HG03097 (cell line): ENCODE results near the gene NEDD8.
"Not testable (repeated sequence)": the region's sequence is repeated elsewhere in the genome, so short reads cannot be mapped to it uniquely, and the experiment has no call there.

Source experiments
- ATAC-seq: cut with Tn5 transposase; IDR thresholded peaks from one replicate; pipeline ENCODE4 v1.9.1; 2021; ENCODE audit not compliant: unreplicated experiment, low FRiP score

NEDD8 gene

DNA sequence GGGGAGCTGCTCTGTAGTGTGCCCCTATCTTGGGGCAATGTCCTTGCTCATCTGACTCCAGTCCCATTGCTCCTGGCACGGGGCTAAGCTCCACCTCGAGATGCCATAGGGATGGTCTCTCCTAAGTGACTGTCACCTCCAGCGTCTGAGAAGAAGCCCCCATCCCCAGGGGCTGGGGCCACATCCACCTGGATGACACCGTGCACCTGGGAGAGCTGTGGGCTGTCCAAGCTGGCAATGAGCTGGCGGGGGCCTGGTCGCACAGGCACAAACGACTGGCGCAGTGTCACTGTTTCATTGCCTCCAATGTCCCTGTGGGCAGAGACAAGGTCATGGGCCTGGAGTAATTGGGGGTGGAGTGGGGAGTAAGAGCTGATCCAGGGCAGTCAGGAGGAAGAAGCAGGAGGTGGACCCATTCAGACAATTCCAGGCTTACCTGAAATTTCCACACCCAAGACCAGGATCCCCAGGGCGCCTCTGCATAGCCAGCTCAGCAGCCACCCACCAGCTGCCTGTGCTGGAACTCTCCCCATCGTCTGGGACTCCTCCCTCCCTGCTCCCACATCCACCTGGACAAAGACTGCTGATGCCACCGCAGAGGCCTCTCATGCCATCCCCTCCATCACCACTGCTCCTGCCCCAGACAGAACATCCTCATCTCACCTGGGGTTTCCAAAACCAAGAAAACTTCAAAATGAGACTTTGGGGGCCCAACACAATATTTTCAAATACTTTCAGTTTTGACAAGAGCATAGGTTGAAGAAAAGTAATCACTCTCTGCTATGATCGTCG, 17.3 kb upstream of the NEDD8 start:
- ATAC-seq: no peak

DNA sequence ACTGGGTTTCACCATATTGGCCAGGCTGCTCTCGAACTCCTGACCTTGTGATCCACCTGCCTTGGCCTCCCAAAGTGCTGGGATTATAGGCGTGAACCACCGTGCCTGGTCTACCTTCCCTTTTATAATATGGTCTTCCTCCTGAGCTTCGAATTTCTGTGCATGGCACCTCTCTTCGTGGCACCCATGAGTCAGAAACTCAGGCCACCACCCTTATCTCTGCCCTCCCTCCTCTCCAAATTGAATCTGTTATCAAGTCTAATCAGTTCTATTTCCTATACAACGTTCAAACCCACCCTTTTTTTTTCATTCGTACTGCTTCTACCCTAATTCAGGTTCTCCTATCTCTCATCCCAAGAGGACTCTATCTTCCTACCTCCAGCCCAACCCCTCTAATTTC, 15.3 kb upstream of the NEDD8 start:
- ATAC-seq: no peak

DNA sequence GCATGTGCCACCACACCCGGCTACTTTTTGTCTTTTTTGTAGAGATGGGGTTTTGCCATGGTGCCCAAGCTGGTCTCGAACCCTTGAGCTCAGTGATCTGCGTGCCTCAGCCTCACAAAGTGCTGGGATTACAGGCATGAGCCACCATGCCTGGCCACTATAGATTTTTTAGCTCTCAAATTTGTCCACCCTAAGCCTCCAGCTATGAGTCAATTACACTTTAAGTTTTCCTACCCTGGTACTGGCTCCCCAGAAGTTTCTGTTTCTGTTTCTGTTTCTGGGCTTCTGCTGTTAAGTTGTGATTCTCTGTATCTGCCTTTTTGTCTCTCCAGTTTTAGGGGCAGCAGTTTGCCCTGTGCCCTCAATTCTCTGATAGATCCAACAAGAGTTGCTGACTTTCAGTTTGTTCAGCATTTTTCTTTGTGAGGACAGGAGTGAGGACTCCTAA, 14.6 kb upstream of the NEDD8 start:
- ATAC-seq: no peak

DNA sequence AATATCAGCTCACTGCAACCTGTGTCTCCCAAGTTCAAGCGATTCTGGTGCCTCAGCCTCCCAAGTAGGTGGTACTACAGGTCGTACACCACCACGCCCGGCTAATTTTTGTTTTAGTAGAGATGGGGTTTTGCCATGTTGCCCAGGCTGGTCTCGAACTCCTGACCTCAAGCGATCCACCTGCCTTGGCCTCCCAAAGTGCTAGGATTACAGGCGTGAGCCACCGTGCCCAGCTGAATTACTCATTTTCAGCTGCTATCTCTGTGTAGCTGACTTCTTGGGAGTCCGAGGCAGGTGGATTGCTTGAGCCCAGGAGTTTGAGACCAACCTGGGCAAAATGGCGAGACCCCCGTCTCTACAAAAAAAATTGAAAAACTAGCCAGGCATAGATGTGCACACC, 13.2 kb upstream of the NEDD8 start:
- ATAC-seq: not testable (repeated sequence)

DNA sequence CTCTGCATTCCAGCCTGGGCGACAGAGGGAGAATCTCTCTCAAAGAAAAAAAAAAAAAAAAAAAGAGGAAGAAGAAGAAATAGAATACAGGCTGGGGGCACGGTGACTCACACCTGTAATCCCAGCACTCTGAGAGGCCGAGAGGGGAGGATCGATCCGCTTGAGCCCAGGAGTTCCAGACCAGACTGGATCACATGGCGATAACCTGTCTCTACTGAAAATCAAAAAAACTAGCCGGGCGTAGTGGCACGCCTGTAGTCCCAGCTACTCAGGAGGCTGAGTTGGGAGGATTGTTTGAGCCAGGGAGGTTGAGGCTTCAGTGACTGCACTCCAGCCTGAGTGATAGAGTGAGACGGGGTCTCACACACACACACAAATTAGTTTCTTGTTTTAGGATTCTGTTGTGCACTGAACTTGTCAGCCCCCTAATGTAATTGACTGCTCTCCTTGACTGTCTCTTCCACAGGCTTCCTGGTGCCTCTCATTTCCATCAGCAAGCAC, 11.2 kb upstream of the NEDD8 start:
- ATAC-seq: no peak

DNA sequence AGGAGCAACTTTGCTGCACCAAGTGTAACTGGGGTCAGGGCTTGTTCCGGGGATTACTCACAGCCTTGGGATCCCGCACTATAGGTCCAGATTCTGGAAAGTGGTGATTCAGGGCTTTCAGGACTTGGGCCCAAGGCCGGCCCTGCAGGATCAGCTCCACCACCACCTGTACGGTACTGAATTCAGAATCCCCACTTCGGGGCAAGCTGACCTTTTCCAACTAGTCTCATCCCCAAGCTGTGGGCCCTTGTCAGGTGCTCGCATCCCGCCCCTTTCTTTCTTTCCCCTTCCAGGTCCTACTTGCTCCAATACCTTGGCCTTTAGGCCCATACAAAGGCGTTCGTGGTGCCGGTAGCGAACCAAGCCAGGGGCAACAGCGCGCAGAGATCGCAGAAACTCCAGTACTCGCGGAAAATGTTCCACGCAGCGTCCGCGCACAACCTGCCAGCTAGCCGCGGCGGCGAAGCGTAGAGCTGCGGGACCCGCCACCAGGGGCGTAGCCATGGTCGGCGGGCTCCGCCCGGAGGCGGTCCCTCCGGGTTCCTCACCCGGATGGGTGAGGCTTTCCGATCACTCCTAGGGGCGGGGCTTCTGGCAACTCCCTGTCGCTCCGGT, 9.8 kb upstream of the NEDD8 start:
- peak; percentile 81 for ATAC-seq

DNA sequence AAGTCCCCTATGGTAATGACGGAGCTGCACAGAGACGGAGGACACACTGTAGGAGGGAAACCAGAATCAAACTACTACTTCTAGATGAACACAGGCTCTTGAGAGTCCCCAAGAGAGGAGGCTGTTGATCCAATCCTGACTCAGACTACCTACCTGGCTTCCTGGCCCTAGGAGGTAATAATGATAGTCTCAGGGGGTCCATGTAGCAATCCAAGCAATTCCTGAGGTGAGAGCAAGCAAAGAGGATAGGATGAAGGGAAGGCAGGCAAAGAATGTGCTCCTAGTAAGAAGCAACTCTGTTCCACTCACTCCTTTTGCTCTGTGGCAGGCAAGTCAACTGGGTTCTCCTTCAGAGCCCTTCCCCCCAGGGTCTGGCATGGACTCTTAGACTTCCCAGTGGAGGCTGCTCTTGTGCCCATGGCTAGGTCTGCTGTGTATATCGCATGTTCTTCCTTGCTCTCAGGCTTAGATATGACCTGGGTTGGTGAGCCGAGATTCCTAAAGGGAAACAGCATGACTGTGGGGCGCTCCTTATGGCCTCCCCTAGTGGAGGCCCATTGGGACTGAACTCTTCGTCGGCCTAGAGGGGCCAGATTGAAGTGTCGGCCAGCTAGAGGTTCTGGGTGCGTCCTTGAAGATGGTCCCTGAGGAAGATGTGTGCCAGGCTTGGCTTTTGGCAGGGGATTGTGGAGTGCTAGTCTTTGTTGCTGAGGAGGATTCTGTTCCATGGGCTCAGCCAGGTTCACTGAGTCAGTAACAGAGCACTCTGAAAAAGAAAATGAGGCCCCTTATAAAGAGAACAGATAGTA, 8.1 kb upstream of the NEDD8 start:
- no peak for ATAC-seq

DNA sequence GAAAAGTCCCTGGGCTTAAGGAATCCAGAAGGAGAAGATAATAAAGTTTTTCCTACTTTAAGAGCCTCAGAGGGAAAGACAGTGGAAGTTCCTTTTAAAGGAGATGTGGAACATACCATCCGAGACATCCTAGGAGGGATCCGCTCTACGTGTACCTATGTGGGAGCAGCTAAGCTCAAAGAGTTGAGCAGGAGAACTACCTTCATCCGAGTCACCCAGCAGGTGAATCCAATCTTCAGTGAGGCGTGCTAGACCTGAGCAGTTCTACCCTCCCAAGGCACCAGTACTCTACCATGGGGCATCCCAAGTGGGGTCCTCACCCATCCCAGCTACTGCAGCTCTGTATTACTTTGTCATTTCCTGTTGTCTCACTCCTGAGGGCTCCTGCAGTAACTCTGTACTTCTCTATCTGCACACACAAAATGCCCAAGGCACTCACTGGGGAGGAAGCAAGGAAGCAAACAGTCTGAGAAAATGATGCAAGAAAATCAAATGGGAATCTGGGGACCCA, 6.4 kb upstream of the NEDD8 start:
- ATAC-seq: no peak

DNA sequence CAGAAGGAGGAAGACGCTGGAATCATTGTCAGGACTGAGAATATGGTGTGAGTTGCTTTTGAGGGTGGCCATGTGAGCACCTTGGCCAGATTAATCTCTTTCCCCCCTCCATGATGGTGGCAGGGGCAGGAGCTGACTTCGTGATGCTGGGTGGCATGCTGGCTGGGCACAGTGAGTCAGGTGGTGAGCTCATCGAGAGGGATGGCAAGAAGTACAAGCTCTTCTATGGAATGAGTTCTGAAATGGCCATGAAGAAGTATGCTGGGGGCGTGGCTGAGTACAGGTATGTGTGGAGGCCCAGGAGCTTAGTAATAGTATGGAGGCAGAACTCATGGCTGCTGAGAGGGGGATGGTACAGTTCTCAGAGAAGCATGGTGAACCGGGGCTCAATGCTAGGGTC, 6.0 kb upstream of the NEDD8 start:
- no peak for ATAC-seq

DNA sequence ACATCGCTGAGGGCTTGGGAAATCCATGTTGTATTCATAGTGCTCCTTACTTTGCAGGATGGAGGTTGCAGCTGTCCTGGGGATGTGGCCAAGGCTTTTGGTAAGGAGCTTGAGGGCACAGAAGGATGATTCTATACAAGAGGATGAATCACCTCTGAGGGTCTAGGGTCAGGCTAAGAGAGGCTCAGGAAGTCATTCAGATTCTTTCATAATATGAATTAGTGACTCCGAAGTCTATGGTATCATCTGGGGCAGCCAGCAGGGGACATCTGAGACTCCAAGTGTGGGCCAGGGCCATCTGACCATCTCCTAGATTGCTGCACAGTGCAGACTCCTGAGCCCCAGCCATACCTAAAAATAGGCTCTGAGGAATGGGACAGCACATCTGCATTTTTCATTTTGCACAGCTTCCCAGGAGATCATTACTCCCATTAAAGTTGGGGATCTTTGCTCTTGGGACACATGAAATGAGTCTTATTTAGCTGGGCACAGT, 5.3 kb upstream of the NEDD8 start:
- no peak for ATAC-seq

DNA sequence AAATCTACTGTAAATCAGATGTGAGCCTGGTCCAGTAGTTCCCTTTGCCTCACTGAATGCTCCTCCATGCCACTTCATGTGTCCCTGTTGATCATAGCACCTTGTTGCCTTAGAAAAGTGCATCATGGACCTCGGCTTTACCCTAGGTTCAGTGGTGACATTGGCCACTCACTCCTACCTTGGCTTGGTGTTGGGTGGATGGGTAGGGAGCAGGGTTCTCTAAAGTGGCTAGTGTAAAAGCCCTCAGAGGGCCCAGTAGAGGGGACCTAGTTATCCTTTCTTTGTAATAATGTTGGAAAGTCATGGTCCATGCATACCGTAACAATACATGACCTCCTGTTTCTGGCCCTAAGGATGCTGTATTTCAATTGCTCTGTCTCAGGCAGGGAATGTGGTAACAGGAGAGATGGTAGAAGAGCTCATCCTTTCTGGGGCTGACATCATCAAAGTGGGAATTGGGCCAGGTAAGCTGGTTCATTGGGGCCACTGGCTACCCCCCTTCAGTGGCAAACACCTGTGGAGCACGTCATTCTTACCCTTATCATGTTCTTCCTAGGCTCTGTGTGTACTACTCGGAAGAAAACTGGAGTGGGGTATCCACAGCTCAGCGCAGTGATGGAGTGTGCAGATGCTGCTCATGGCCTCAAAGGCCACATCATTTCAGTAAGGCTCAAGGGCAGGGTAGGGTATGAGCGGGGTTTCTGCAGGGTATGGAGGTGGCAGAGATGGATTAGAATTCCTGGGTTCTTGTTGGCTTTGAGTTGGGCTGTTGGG, 4.7 kb upstream of the NEDD8 start:
- ATAC-seq: no peak

DNA sequence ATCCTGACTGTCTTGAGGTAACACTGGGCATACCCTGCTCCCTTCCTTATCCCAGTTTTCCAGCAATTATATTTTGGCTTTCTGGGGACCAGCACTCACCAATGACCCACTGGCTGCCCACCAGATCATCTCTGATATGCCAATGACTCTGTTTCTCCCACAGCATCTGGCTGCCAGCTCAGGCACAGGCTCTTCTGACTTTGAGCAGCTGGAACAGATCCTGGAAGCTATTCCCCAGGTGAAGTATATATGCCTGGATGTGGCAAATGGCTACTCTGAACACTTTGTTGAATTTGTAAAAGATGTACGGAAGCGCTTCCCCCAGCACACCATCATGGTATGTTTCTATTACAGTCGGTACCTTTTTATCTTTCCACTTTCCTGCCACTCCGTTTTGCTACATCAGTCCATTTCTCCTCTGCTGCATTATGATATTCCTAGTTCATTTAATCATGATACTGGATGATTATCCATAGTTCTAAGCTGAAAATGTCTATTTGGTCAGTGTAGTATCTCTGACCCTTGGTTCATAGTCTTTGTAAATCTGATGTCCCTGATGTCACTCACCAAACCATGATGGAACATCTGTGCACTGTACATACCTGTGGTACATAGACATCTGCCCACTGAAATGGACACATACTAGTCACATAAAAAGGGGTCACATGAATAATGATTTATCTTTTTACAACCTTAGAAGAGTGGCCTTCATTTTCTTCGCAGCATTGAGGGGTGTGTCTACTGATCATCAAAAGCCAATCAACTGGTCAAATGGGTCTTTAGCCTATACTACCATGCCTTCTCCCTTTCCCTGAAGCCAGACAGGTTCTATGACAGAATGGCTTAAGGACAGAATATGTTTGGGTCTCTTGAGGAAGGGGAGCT, 3.9 kb upstream of the NEDD8 start:
- no peak for ATAC-seq

DNA sequence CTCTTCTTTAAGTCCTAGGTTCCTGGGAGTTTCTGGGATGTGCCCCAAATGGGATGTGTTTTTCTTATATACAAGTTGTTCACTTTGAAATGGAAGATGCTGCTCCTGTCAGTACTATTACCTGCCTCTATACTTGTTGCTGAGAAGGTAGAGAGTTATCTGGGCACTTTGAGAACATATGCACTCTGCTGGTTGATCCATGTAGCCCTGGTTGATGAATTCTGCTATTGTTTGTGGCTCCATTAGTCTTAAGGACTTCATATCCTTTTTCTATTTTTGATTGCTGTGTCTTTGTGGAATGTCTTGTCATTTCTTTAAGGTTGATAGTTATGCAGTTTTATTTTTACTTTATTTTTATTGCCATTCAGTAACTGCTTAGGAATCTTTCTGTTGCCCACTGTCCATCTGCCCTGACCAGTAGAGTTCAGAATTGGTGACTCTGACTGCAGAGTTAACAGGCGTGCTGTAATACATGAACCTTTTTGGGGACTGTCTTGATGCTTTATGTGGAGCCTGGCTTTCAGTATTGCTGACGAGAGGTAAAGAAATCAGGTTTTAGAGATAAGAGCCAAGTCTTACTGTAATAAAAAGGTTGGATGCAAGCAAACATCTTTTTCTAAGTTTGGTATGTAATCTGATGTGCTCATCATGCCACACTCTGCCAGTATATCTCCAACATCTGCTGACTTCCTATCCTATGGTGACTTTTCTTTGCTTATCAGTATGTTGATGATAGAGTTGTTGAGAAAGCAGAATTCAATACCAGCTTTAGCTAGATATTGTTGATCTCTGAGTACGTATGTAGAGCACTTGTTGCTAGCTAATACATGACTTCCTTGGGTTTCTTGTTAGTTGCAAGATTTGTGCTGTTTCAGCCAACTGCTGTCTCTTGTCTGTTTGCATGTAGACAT, 2.2 kb upstream of the NEDD8 start:
- no peak for ATAC-seq

DNA sequence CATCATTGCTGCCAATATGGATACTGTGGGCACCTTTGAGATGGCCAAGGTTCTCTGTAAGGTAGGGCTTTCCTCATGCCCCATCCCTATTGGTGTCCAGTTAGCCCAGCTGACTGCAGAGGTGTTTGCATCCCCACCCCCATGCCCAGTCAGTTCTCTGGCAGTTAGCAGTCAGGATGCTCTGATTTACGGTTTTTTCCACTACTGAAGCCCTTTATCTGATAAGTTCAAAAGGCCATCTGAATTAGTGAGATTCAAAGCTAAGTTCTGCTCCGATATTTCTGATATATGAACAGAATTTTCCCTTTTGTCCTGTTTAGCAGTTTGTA, 1.3 kb upstream of the NEDD8 start:
- ATAC-seq: no peak

DNA sequence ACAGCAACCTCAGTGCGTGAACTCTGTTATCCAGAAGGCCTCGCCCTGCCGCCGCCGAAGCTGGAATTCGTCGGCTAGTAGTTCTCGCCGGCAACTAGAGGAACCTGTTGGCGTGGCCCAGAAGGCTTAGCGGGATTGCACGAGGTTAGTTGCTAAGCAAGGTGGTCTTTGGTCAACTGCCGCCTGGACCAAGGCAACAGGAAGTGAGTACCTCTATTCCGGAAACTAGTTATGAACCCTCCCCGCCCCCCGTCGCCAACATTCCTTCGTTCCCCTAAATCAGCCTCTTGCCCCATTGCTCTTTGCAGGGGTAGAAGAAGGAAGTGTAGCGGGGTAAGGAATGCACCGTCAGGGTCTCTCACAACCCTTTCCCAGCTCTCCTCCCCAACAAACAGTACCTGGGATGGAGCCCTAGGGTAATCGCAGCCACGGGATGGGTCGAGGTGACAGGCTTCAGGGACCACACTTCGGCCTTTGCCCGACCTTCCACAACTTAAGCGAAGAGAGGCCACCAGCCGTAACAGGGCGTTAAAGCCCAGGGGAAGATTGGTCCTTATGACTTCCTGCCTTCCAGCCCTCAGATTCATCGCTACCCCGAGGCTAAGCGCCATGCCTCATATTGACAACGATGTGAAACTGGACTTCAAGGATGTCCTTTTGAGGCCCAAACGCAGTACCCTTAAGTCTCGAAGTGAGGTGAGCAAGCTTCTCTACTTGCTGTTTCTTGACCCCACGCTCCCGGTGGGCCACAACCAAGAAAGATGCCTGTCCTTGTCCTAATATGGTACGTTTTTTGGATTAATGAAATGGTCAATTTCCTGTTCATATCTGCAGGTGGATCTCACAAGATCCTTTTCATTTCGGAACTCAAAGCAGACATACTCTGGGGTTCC, 724 bp upstream of the NEDD8 start, which contains the start of gene GMPR2:
Gene GMPR2 (plus strand): TSS at position 285 of the 893 bp plus-strand sequence. CDS start 325 bp downstream, at position 610.
- peak; percentile 44 for ATAC-seq

DNA sequence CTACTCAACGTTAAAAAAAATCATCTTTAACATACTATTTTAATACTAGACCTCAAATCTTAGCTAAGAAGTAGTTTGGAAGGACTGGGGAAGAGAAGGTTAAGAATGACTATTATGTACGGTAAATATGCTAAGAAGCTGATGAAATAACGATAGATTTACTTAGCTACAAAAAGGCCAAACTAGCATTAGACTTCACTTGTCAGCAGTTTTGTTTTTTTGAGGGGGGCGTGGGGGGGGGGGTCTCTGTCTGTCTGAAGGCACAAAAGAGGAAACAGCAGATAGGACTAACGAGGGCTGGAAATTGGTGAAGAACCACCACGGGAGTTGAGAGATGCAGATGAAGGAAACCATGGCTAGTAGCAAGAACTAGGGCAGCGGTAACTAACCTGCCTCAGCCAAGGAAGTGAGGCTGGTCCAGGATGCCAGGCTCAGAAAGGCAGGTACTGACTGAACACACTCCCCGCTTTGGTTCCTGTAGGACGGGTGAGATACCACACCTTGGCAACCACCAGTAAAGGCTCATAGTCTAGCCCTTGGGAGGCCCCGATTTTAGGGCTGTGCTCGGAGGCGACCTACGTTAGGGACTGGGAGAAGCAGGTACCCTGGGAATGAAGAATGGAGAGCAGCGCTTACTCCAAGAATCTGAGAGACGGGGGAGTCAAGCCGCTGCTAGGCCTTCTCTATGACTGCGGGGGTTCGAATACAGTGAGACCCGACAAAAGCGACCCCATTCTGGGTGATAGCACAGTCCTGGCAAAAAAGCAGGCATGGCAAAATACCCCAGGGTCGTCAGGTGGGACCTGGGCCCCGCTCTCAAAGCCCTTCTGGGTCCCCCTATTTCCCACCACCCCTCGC, 675 bp downstream of the NEDD8 start:
- ATAC-seq: peak; percentile 8
